GM18951 (cell line): Measurements from ENCODE around the gene PPIC.
"Not testable (repeated sequence)": the region's sequence is repeated elsewhere in the genome, so short reads cannot be mapped to it uniquely, and the experiment has no call there.

Source experiments
- POLR2A ChIP-seq: IDR thresholded peaks from 4 replicates; pipeline ENCODE4 v1.6.1; 2011; ENCODE audit warnings: mild to moderate bottlenecking; ENCODE audit not compliant: insufficient read length, insufficient read depth; ENCODE audit errors: extremely low read depth
- in situ Hi-C: fragments of 300-500 bp; cut with MboI; formaldehyde crosslinking; loops from one replicate; pipeline ENCODE4 v1.12.0; 2022; ENCODE audit warnings: low sequenced_read_pairs, mixed read lengths, inconsistent platforms; ENCODE audit not compliant: unreplicated experiment

Gene PPIC

DNA sequence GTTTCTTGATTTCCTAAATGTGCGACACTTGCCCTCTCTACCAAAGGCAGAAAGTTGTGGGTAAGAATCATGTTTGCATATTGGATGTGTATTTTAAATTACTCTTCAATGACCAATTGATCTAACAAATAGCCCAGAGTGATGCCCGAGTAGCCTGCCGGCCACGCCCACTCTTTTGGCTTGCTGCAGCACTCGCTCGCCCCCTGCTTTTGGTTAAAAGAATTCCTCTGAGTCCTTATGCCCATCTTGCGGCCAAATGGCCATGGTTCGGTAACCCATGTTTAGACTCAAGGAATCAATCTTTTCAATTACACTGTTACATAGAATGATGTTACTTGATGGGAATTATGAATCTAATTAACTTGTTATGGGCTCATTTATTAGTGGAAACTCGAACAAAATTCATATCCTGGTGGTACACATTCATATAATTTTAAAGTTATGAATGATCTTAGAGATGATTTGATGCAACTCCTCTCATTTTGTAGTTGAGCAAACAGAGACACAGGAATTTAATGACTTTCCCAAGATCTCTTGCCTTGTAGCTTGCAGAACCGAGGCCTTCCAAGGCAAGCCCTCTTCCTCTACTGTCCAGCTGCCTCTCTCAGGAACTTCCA lies 36.5 kb downstream of the PPIC start:
- no peak for TF ChIP-seq POLR2A
- in situ Hi-C loops: loop anchor here (10.0 to 25.0 kb wide), 2 partner anchors 95 to 488 kb away; no protein-coding TSS in a partner anchor

GRCh38 chr5:122997294-122997693 lies 39.2 kb downstream of the PPIC start:
- in situ Hi-C loops: loop anchor here (10.0 kb wide), 1 partner anchor 92 kb away; no protein-coding TSS in a partner anchor
- TF ChIP-seq POLR2A: no peak

- no peak for TF ChIP-seq POLR2A
- in situ Hi-C loops: loop anchor here (10.0 kb wide), 1 partner anchor 91 kb away; no protein-coding TSS in a partner anchor
These were observed 40.4 kb downstream of the PPIC start for GRCh38 chr5:122996091-122996490.

GRCh38 chr5:122985954-122986721 lies 50.4 kb downstream of the PPIC start:
- in situ Hi-C loops: loop anchor here (10.0 kb wide), 1 partner anchor 271 kb away; no protein-coding TSS in a partner anchor
- no peak for TF ChIP-seq POLR2A

- no peak for TF ChIP-seq POLR2A
- in situ Hi-C loops: loop anchor here (10.0 kb wide), 1 partner anchor 270 kb away; no protein-coding TSS in a partner anchor
These were observed 51.4 kb downstream of the PPIC start for GRCh38 chr5:122985006-122985700.

- in situ Hi-C loops: loop anchor here (10.0 kb wide), 1 partner anchor 270 kb away; no protein-coding TSS in a partner anchor
These were observed 52.1 kb downstream of the PPIC start for GRCh38 chr5:122984425-122984824.

GRCh38 chr5:122982376-122982775 lies 54.1 kb downstream of the PPIC start:
- no peak for TF ChIP-seq POLR2A
- in situ Hi-C loops: loop anchor here (10.0 kb wide), 1 partner anchor 268 kb away; no protein-coding TSS in a partner anchor

More at GRCh38 chr5:122984425-122984824, 52.1 kb downstream of the PPIC start:
- no peak for TF ChIP-seq POLR2A

DNA sequence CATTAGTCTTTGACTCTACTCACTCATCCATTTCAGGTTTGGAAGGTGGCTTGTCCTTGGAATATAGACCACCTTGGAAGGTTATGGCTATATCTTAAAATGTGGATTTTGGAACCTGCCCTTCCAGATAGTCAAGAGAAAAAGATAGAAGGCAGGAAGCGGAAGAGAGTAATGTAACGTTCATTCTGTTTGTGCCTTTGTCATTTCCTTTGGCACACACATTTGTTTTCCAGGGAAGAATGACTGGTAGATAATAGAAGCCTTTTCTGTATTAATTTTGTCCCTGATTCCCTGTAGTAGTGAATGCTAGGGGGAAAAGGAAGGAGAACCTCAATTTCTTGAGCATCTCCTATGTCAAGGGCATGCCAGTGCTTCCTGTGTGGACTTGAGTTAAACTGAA lies 54.7 kb downstream of the PPIC start:
- in situ Hi-C loops: loop anchor here (10.0 kb wide), 1 partner anchor 267 kb away; no protein-coding TSS in a partner anchor
- TF ChIP-seq POLR2A: no peak

DNA sequence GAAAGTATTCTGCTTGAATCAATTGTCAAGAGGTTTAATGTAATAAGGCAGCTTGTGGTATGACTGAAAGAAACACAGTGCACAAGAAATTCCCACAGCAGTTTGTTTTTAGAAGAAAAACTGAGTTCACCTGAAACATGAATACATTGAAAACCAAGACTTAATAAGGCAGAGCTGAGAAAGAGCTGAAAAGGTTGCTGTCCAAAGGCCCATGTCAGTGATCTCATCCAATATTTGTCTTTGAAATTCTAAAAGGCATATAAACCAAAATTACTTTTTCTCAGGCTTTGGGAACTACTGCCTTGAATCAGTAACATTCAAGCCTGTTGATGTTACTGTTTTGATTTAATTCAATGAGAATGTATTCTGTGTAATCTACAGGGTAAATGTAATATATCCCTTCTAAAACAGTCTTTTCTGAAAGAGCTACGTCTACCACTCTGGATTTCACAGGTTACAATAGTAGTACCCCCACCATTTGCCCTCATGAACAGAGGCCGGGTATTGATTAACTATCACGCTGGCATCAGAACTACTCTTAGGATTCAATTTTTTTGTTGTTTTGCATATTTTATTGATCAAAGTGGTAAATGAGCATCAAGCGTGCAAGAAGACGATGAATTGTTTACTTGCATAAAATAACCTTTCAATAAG lies 57.8 kb downstream of the PPIC start:
- no peak for TF ChIP-seq POLR2A
- in situ Hi-C loops: no loop called here

- in situ Hi-C loops: no loop called here
- TF ChIP-seq POLR2A: no peak
These were observed 58.5 kb downstream of the PPIC start for GRCh38 chr5:122978068-122978467.

- no peak for TF ChIP-seq POLR2A
- in situ Hi-C loops: no loop called here
These were observed 59.2 kb downstream of the PPIC start for GRCh38 chr5:122977319-122977718.

GRCh38 chr5:122974251-122974650 lies 62.3 kb downstream of the PPIC start:
- in situ Hi-C loops: not testable (repeated sequence)

GRCh38 chr5:122973759-122974158 lies 62.8 kb downstream of the PPIC start:
- in situ Hi-C loops: not testable (repeated sequence)
